ENCODE measurements around the gene MMP24OS.

DNA sequence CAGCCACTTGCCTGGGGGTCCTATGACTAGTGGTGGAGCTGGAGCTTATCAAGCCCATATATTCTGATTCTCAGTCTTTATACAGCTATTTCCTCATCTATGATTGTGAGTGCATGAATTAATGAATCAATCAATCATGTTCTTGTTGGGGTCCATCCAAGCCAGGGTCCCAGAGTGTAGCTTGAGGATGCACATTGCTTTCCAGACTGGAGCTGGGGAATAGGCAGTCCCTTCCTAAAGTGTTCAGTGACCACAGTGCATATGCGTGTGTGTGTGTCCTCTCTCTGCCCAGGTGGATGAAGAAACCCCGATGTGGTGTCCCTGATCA lies 26.3 kb downstream of the MMP24OS start:
- TF ChIP-seq POLR2A (IDR thresholded peaks at IDR 0.05) (no peak), POLR2AphosphoS5 (IDR thresholded peaks at IDR 0.05) (no peak)
- TF ChIP-seq, protein P1, sequence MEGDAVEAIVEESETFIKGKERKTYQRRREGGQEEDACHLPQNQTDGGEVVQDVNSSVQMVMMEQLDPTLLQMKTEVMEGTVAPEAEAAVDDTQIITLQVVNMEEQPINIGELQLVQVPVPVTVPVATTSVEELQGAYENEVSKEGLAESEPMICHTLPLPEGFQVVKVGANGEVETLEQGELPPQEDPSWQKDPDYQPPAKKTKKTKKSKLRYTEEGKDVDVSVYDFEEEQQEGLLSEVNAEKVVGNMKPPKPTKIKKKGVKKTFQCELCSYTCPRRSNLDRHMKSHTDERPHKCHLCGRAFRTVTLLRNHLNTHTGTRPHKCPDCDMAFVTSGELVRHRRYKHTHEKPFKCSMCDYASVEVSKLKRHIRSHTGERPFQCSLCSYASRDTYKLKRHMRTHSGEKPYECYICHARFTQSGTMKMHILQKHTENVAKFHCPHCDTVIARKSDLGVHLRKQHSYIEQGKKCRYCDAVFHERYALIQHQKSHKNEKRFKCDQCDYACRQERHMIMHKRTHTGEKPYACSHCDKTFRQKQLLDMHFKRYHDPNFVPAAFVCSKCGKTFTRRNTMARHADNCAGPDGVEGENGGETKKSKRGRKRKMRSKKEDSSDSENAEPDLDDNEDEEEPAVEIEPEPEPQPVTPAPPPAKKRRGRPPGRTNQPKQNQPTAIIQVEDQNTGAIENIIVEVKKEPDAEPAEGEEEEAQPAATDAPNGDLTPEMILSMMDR (IDR thresholded peaks at IDR 0.05), result no peak
